Activated B cell treated with CpG ODN at 0.5 μM for 24 hours (primary cell): ENCODE results near the gene NEK4. TPM values are rescaled to one million over a fixed set of nuclear protein-coding genes. Genes with fewer than 3 reads are reported as not detected.

Experiments used
- ATAC-seq: fragments of 200-7000 bp; cut with Tn5 transposase; one replicate; pipeline ENCODE4 v1.10.0; 2021; ENCODE audit warnings: low read depth, mild to moderate bottlenecking, moderate library complexity
- CTCF ChIA-PET: fragments of 350-600 bp; sonication (Branson Sonifier 250); formaldehyde crosslinking; loops from one replicate; lab custom pipeline; 2021; ENCODE audit warnings: antibody characterized with exemption; lab: Charles Lee
- POLR2A ChIA-PET: fragments of 350-600 bp; sonication (Branson Sonifier 250); formaldehyde crosslinking; loops from one replicate; lab custom pipeline; 2021; ENCODE audit warnings: antibody characterized with exemption; lab: Charles Lee
- DNase-seq: peaks from one replicate; pipeline ENCODE4 v3.0.0; 2022
- H3K27ac Mint-ChIP-seq: one replicate; pipeline ENCODE4 v1.8.0; 2020; ENCODE audit warnings: mixed read lengths
- H3K27me3 Mint-ChIP-seq: one replicate; pipeline ENCODE4 v1.8.0; 2021; ENCODE audit warnings: mixed read lengths
- H3K36me3 Mint-ChIP-seq: one replicate; pipeline ENCODE4 v1.8.0; 2021; ENCODE audit warnings: low read depth, mixed read lengths
- H3K4me1 Mint-ChIP-seq: one replicate; pipeline ENCODE4 v1.8.0; 2021; ENCODE audit warnings: mixed read lengths
- H3K4me3 Mint-ChIP-seq: one replicate; pipeline ENCODE4 v1.8.0; 2020; ENCODE audit warnings: mild to moderate bottlenecking, mixed read lengths
- H3K9me3 Mint-ChIP-seq: one replicate; pipeline ENCODE4 v1.8.0; 2020; ENCODE audit warnings: mixed read lengths
- CTCF ChIP-seq: fragments of 200-600 bp; IDR thresholded peaks from one replicate; pipeline ENCODE4 v1.8.0; 2022; ENCODE audit warnings: antibody characterized with exemption, mild to moderate bottlenecking
- intact Hi-C: fragments of 100-400 bp; cut with micrococcal nuclease; formaldehyde crosslinking; loops from one replicate; pipeline ENCODE4 v1.15.1; 2024
- total RNA-seq: library from RNA; stranded (reverse); gene quantifications from 2 replicates; pipeline ENCODE4 v1.2.3, GENCODE V29; 2022

The NEK4 gene
- total RNA-seq, 1 donor from 2014 or later = 24.5 TPM

GRCh38 chr3:52705688-52706686 is 64.8 kb downstream of the NEK4 start, which contains the start of the genes GLT8D1 and SPCS1:
Gene GLT8D1, minus strand, starts transcription at chr3:52705791. Its CDS starts 5,331 bp downstream, at chr3:52700460.
Gene SPCS1, plus strand, starts transcription at chr3:52706106. Its CDS starts 141 bp downstream, at chr3:52706247.
- H3K4me1 Mint-ChIP-seq = peaks cover 48% of the 10 kb centered on the region
- POLR2A ChIA-PET = interaction anchor here (0.6 to 3.2 kb wide), 12 partner anchors 9 to 1206 kb away, joined by 3 to 26 read pairs (median 5); partner anchors contain the start of genes GNL3, NEK4, PBRM1 and SFMBT1
- ATAC-seq (peak; percentile 87), DNase-seq (peak; percentile 87)
- H3K27me3 Mint-ChIP-seq = no peaks in the 10 kb centered on the region
- peak within 1 kb of the TSS; percentile 94 for H3K4me3 Mint-ChIP-seq
- H3K36me3 Mint-ChIP-seq = peaks cover 26% of the 10 kb centered on the region
- H3K27ac Mint-ChIP-seq = peak within 1 kb of the TSS; percentile 92
- CTCF ChIA-PET = no interaction called here
- no peaks in the 10 kb centered on the region for H3K9me3 Mint-ChIP-seq
- TF ChIP-seq CTCF = no peak
- intact Hi-C loops = loop anchor here (1.0 to 5.0 kb wide), 5 partner anchors 20 to 764 kb away; partner anchors contain the start of genes GNL3, NEK4, NISCH and PARP3

GRCh38 chr3:52705438-52705687 is 65.4 kb downstream of the NEK4 start:
- ATAC-seq (no peak), DNase-seq (no peak)
- H3K27me3 Mint-ChIP-seq = no peaks in the 10 kb centered on the region
- H3K4me3 Mint-ChIP-seq = peak overlapping the region; percentile 94
- H3K4me1 Mint-ChIP-seq = peaks cover 42% of the 10 kb centered on the region
- peaks cover 26% of the 10 kb centered on the region for H3K36me3 Mint-ChIP-seq
- H3K27ac Mint-ChIP-seq = peak overlapping the region; percentile 87
- H3K9me3 Mint-ChIP-seq = no peaks in the 10 kb centered on the region
- CTCF ChIA-PET = no interaction called here
- TF ChIP-seq CTCF = no peak
- POLR2A ChIA-PET = interaction anchor here (0.6 to 3.2 kb wide), 8 partner anchors 9 to 1205 kb away, joined by 3 to 26 read pairs (median 6); partner anchors contain the start of genes GNL3, PBRM1, SFMBT1 and UQCC5
- intact Hi-C loops = loop anchor here (1.0 to 5.0 kb wide), 3 partner anchors 19 to 763 kb away; partner anchors contain the start of genes GNL3, NISCH, PARP3 and RRP9

GRCh38 chr3:52704611-52705437 is 65.9 kb downstream of the NEK4 start:
- intact Hi-C loops = loop anchor here (1.0 to 5.0 kb wide), 3 partner anchors 19 to 763 kb away; partner anchors contain the start of genes GNL3, NISCH, PARP3 and RRP9

GRCh38 chr3:52703341-52703740 is 67.4 kb downstream of the NEK4 start:
- intact Hi-C loops = no loop called here
- Mint-ChIP-seq H3K27me3 (no peaks in the 10 kb centered on the region), H3K36me3 (peaks cover 24% of the 10 kb centered on the region), H3K4me1 (peaks cover 35% of the 10 kb centered on the region), H3K4me3 (no peak overlapping the region), H3K27ac (no peak overlapping the region), H3K9me3 (no peaks in the 10 kb centered on the region)
- no peak for ATAC-seq
- no peak for DNase-seq
- POLR2A ChIA-PET = no interaction called here
- CTCF ChIA-PET = no interaction called here
- TF ChIP-seq CTCF = no peak

More at GRCh38 chr3:52704611-52705437, 65.9 kb downstream of the NEK4 start:
- ChIA-PET CTCF (no interaction called here), POLR2A (interaction anchor here (0.5 to 3.2 kb wide), 9 partner anchors 8 to 1205 kb away, joined by 3 to 26 read pairs (median 5); partner anchors contain the start of genes GNL3, PBRM1, SFMBT1 and UQCC5)
- peak overlapping the region; percentile 94 for H3K4me3 Mint-ChIP-seq
- DNase-seq (no peak), ATAC-seq (no peak)
- H3K27ac Mint-ChIP-seq = peak overlapping the region; percentile 87
- TF ChIP-seq CTCF = no peak
- H3K27me3 Mint-ChIP-seq = no peaks in the 10 kb centered on the region
- peaks cover 25% of the 10 kb centered on the region for H3K36me3 Mint-ChIP-seq
- H3K9me3 Mint-ChIP-seq = no peaks in the 10 kb centered on the region
- peaks cover 37% of the 10 kb centered on the region for H3K4me1 Mint-ChIP-seq
